Fibroblast of peridontal ligament (primary cell): ENCODE results near the gene FLG2.

Experiments
- DNase-seq: peaks from one replicate; pipeline ENCODE4 v3.0.0-alpha.2; 2010; ENCODE audit errors: extremely low read depth

Gene FLG2

DNA sequence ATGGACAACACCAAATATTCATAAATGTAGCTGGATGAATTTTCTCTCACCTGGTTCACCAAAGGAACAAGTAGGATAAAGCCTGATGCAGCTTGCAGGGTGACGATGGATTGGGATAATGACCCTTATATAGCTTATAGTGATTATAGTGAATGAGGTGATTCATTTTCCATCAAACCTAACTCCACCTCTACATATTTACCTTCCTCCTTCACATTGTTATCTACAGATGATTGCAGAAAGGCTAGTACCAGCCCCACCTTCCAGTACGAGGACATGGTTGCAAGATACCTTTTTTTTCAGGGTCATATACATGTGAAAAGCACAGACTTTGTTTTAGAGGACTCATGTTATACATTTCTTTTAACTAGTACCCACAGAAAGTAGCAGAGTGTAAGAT, at the start of gene FLG2:
FLG2 (minus strand) TSS at position 101 of the 400 bp plus-strand sequence. CDS start 1,122 bp downstream, outside the sequence.
- DNase-seq, result no peak

DNA sequence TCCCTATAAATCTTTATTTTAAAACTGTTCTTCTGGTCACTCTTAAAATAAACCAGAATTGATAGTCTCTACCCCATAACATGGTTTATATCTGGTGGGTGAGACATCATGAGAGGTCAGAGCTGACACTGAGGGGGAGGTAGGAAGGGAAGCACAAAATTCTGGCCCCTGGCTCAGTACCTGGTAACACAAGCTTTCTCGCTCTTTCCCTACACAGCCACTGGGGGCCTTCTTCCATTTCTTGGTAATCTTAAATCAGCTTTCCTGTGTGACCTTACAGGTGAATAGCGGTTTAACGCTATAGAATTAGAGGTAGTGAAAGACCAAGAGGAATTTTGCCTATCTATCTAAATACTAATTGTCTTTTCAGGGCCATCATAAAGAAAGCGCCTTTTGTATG, 48.9 kb upstream of the FLG2 start:
- DNase-seq, result no peak

DNA sequence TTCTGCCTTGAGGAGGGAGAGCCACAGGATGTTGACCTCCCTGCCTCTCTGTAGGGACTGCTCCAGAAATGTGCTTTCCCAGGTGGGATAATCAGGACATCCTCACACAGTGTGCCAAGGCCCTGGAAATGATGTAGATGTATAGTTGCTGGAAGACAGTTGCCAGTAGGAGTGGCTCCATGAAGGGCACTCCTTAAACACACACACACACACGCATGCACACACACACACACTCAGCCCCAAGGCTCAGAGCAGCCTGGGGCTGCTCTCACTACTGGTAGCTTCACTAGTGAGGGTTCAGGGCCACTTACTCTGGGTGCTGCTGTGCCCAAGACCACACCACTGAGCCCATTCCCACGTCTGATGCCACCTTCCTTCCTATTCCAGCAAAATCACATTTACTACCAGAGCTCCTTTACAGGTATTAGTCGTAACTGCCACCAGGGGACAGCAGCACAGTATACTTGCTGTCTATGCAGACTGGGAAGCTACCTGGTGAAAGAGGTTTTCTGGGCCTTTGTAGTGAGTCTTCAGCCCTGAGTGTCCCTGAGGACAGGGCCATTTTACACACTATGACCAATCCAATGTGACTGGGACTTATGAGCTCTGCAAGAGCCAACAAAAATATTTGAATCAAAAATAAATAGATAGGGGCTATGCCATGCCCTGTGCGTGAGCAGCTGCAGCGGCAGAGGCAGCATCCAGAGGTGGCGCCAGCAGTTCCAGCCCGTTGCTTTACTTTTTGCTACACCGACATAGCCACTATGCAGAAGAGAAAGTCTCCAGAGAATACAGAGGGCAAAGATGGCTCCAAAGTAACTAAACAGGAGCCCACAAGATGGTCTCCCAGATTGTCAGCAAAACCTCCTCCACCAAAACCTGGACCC, 39.2 kb upstream of the FLG2 start:
- peak; percentile 4 for DNase-seq

DNA sequence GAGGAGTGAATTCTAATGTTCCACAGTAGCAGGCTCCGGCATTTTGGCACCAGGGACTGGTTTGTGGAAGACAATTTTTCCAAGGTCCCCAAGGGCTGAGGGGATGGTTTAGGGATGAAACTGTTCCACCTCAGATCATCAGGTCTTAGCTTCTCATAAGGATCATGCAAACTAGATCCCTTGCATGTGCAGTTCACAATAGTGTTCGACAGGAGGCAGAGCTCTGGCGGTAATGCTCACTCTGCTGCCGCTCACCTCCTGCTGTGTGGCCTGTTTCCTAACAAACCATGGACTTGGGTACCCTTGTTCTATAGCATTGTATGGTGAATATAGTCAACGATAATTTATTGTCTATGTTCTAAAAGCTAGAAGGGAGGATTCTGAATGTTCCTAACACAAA, 37.7 kb upstream of the FLG2 start:
- DNase-seq, result no peak

DNA sequence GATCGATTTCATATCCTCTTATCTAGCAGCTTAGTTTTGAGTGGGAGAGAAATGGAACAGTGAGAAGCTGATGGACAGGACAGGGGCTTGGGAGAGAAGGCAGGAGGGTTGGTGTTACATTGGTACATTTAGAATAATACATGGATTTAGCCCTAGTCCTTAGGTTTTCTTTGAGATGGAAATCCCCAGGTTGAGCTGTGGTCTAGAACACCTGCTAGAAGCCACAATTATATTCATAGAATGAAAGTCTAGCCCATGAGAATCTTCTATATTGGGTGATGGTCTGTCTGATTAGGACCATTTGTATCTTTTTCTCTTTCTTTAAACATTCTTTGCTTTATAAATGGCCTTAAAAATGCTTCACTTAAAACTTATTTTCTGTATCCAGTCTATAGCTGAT, 34.3 kb upstream of the FLG2 start:
- DNase-seq, result no peak

DNA sequence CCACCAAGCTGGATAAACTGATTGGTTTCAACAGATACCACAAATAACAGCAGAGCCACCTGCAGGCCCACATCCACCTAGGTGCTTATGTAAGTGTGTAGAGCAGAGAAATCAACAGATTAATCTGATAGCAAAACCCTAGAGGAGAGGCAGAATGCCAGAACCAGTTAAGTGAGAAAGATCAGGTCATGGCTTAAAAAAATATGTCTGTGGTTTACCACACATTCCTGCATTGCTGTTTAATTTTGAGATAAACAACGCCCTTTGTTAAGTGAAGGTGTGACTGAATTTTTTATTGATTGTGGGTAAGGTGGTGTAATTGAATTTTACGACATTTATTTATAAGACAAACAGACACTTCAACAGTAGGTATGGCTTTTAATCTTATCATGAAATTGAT, 33.1 kb upstream of the FLG2 start:
- no peak for DNase-seq

DNA sequence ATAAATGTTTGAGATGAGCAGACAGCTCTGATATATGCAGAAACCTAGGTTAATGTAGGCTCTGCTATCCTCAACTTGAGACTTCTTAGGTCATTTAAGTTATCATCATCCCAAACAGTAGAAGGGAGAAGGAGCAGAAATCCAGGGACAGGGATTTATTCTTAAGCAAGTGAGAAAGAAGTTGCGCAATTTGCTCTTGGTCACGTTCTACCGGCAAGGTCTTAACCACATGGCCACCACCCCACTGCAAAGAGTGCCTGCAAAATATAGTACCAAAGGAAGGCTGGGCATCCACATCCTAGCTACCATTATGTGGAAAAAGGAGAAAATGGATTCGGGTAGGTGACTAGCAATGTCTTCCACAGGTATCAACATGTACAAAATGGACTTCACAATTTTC, 29.1 kb upstream of the FLG2 start:
- DNase-seq, result no peak

DNA sequence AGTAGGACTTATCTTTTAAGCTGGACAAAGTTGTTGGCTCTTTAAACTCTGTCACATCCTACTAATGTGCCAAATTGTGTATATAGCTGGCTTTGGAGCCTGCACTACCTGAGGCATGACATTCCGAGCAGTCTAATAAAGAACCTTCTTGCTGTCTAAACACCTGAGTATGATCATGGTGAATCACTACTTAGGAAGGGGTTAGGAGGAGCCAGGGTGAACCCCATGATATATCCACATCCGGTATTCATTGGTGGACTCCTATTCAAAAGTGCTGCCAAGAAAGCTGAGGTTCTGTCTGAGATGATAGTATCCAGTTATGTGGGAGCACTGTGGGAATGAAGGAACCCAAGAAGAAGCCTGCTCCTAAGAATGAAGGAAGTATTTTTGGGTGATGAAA, 27.1 kb upstream of the FLG2 start:
- peak; percentile 10 for DNase-seq

DNA sequence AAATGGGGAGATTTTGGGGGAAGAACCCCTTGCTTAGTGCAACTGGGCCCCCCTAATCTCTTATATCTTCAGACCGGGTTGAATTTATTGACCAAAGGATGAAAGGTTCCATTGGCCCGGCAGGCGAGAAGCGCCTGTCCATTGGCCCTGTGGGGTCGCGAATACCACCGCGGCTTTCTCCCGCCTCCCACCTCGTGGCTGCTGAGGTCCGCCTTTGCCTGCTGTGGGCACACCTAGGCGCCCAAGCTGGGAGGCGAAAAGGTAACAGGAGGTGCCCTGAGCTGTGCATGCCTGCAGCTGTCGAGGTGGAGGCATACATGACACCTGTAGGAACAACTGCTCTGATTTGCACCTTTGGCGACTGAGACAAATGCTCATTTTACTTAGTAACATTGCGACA, 21.1 kb upstream of the FLG2 start:
- no peak for DNase-seq

DNA sequence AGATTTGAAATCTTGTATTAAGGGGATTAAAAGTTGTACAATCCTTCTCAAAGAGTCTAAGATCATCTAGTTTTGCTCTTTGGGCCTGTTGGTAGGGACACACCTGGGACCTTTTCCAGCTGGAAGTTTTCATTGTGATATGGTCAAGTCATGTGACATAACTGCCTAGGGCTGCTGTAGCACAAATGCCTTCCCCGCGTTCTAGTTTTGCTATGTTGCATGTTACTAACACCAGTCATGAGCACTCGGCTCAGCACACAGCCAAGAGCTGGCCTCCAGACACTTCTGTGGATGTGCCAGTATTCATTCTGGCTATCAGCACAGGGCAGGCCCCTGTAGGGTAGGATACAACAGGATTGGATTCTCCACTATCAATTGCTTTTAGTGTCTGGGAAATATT, 14.6 kb upstream of the FLG2 start:
- DNase-seq, result no peak

DNA sequence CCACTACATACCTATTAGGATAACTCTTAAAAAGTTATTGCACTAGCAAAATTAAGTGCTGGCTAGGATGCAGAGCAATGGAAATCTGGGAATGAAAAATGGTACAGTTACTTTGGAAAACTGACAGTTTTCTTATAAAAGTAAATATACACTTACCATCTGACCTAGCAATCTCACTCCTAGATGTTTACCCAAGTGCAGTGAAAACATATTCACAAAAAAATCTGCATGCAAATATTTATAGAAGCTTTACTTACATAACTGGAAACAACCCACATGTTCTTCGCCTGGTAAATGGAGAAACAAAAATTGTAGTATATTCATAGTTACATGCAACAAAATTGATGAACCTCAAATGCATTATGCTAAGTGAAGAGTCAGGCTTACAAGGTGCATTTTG, 12.9 kb upstream of the FLG2 start:
- no peak for DNase-seq

DNA sequence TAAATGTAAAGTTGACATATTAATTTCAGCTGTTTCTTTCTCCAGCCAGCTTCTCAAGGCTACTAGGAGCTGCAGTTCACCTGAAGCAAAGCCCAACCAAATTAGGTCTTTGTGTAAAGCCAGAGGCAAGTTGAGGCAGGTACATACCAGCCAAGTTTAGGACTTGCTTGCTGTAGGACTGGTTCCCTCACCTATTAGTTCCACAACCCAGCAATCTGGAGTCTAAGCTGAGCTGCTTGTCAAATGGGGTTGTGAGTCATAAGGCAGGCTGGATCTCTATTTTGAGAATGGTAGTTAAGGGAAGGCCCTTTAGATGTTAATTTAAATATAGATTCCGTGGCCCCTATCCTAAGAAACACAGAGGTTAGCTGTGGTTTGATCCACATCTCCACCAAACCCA, 7.6 kb upstream of the FLG2 start:
- DNase-seq, result no peak

DNA sequence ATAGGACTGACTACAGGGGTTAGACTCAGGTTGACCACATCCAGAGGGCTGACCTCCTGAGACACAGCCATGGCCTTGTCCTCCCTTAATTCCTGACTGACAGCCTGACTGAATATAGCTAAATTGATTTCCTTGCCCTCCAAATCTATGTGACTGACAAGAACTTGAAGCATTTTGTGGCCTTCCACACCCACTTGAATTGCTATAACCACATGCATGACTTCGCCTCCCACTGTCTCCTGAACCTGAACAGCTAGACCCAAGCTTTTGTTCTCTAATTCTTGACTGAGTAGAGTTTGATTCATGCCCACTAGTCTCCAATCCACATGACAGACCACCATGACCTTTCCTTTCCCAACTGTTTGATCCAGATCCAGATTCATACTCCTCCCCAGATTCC, 3.1 kb downstream of the FLG2 start:
- no peak for DNase-seq

DNA sequence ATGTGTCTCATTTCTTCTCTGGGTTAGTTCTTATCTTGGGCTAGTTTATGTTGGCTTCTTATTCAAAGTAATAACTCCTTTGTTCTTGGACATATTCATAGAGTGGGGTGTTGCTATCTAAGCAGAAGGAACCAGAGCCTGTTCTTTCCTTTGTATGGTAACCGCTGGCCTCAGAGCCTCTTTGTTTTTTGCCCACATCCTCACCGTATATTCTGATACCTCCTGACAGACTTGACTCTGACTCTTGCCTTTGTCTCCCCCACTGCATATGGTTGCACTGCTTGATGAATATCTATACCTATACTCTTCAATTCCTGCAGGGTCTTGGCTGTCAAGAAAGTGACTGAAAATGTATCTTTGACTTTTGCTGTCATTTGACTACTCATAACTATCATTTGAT, 10.2 kb downstream of the FLG2 start:
- no peak for DNase-seq

DNA sequence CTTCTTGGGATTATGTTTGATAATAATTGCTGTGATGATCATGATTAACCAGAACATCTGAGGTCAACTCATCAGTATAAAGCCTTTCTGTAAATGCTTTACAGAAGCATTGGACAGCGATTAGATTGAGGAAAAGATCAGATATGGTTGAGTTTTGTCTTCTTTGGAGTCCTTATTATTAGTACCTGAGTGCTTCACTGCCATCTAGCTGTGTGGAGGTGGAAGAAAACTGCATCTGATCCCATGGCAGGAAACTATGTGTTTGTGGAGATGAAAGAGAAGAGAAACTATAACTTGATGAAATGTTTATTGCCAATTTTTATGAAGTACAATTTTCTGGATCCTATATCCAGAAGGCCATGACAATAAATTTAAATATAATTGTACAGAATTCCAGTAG, 11.4 kb downstream of the FLG2 start:
- DNase-seq, result no peak

DNA sequence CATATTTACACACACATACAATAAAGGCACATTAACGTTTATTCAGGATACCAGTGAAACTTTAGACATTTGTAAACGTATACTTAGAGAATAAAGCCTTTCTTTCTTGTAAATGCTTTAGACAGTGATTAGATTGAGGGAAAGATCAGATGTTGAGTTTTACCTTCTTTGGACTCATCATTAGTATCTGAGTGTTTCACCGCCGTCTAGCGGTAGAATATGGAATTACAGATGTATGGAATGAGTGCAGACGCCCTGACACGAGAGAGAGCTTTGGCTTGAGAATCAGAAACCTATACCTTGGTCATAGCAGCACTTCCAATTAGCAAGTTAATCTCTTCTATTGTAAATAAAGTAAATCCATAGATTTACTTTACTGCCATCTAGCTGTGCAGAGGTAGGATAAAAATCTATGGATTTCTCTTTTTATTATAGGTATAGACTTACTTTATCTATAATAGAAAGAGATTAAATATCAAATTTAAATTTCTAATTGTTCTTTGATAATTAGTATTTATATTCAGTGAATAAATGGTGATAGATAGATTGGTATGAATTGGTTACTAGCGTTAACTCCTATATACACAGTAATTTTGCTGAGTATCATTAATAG, 12.6 kb downstream of the FLG2 start:
- peak; percentile 80 for DNase-seq

DNA sequence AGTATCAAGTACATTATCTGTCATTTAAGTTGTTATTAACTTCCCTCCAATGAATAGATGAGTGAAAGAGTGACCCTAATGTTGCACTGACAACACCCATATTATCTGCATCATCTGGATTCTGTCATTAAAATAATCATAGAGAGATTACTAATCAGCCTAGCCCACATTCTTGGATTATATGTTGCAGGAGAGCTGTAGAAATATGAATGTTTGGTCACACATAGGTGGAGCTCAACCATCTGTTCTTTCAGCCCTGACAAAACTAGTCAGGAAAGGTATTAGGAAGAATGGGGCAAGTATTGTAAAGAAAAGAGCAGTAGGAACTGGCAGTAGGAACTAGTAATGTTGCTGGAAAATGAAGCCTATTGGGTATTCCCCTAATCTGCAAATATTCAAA, 15.4 kb downstream of the FLG2 start:
- DNase-seq, result no peak

DNA sequence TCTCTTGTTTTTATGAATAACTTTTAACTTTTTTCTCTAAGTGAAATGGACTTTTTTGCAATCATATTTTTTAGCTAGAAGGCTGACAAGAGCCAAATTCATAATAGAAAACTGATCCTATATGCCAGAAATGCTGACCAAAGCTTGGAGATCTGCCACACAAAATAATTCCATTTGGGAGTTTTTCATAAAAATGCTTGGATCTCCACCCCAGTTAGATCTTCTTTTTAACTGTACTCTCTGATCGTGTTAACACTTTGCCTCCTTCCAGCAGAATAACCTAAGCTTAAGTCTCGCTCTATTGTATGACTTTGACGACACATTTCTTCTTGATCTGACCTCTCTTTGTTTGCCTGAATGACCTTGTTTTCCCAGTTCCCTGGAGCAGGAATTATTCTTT, 16.8 kb downstream of the FLG2 start:
- peak; percentile 68 for DNase-seq

DNA sequence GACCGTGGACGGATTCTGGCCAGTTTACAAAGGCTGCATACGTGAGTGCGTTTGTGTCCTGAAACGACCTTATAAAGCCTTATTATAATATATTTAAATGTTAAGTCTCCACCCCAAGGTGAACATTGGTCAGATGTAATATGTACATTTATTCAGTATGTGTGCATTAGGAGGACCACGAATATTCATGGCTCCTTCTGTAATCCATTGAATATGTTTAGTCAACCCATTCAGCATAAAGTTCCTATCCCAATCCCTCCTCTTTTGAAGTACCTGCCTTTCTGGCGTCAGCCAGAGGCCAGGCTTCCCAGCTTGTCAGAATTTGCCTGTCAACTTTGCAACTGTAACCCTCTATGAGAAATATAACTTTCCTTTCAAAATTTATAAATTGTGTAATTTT, 24.4 kb downstream of the FLG2 start:
- DNase-seq, result no peak

DNA sequence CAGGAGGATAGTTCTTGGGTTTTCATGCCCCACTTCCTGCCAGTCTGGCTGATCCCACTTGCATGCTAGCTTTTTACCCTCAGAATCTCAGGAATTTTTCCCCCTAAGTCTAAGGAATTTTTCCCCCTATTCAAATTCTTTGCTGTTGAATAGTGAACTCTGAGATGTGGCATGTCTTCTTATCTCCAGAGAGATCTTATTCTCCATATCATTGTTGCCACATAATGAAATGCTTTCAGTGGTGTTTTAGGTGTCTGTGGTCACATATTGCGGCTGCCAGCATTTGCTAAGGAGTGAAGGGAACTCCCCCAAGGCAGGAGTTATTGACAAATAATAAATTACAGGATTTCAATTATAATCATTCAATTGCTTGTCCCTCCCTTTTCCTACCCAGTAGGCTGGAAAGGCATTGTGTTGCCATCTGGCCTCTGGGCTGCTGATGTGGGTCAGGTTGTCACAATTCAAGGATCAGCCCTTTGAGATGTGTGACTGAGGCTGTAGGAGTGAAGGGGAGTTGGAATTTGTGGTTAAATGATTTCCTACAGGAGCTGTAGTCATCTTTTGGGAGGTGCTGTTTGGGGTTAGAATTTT, 30.9 kb downstream of the FLG2 start:
- peak; percentile 39 for DNase-seq

DNA sequence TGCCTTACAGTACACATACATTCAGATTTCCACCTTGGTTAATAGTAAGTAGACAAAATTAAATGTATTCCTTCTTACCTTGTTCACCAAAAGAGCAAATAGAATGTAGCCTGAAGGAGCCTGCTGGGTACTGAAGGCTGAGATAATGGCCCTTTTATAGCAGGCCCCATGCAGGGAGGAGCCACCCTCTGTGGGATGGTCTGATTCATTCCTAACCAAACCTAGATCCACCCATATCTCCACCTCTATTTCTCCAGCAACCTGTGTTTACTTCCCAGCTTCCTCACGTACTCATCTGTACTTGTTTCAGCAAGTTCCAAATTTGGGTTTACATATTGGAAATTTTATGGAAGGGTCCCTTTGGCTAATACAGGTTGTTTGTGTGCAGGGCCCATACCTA, 34.7 kb downstream of the FLG2 start, which contains the start of gene FLG:
FLG (minus strand) TSS at position 129 of the 400 bp plus-strand sequence. CDS start 9,783 bp downstream, outside the sequence.
- DNase-seq, result no peak

DNA sequence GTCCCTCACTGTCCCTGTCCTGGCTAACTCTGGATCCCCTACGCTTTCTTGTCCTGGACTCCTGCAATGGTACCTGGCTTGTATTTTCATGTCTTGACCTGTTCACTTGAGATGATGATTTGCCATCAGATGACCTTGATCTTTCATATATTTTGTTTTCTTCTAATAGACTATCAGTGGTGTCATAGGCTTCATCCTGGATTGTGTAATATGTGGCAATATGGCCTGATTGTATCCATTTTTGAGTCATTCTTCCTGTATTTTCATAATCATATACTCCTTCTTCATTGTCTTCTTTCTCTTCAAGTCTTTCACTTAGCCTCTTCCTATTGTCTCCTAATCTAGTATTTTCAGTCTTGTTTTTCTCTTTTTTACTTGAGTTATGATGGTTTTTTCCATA, 45.8 kb downstream of the FLG2 start:
- no peak for DNase-seq

DNA sequence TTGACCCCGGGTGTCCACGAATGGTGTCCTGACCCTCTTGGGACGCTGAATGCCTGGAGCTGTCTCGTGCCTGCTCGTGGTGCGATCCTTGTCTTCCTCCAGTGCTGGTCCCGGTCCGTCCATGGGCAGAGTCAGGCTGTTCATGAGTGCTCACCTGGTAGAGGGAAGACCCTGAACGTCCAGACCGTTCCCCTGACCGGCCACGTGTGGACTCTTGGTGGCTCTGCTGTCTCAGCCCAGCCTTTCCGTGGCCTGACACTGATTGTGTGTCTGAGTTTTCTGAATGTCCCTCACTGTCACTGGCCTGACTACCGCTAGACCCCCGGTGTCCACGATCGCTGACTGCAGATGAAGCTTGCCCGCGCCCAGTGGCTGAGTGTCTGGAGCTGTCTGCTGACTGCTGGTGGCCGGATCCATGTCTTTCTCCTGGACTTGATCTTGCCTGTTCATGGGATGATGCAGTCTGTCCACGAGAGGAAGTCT, 46.4 kb downstream of the FLG2 start:
- no peak for DNase-seq
